ENCODE data around the gene MIA.
"Not testable (repeated sequence)": the region's sequence is repeated elsewhere in the genome, so short reads cannot be mapped to it uniquely, and the experiment has no call there.

MIA gene

DNA sequence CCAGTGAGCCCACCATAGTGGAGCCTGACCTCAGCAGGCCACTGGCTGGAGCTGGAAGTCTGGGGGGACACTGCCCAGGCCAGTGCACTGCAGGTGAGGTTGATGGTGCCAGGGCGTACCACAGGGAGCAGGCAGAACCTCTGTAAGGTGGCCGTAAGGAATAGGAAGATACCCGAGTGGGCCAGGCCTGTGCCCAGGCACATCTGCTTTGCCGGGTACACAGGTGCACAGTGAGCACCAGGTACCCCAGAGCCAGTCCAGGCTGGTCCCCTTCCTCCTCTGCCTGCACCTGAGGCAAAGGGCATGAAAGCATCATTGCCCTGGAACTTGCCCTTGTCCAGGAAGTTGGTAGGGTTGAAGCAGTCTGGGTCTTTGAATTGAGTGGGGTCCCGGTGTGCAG is 33.2 kb downstream of the MIA start:
- Histone ChIP-seq H3K4me1 (ENCODE audit: low read depth, poor library complexity, severe bottlenecking) (peaks cover 14% of the 10 kb centered on the region), H2AFZ (ENCODE audit: low read depth) (no peak overlapping the region), H3K27me3 (ENCODE audit: insufficient read depth, low read depth) (no peaks in the 10 kb centered on the region), H3K4me2 (no peak overlapping the region), H3K79me2 (ENCODE audit: insufficient read depth, low read depth) (0 out of 2 replicates have a peak, but pooled peaks cover under 1% of the 10 kb centered on the region), H3K27ac (no peak overlapping the region), H4K20me1 (ENCODE audit: insufficient read depth) (0 out of 2 replicates have a peak, but pooled peaks cover 6% of the 10 kb centered on the region), H3K9ac (no peak overlapping the region), H3K4me3 (IDR thresholded peaks at IDR 0.05; ENCODE audit: insufficient read depth, low read depth, low read length) (no peak overlapping the region), H3K36me3 (ENCODE audit: insufficient read depth) (no peaks in the 10 kb centered on the region)
- TF ChIP-seq CTCF (conservative IDR thresholded peaks at IDR 0.05; ENCODE audit: low read depth, low read length): no peak

- Histone ChIP-seq H3K4me1 (ENCODE audit: low read depth, poor library complexity, severe bottlenecking) (peaks cover 6% of the 10 kb centered on the region), H3K9ac (no peak overlapping the region), H3K27ac (no peak overlapping the region), H3K36me3 (ENCODE audit: insufficient read depth) (no peaks in the 10 kb centered on the region), H4K20me1 (ENCODE audit: insufficient read depth) (0 out of 2 replicates have a peak, but pooled peaks cover 6% of the 10 kb centered on the region), H3K4me2 (no peak overlapping the region), H3K79me2 (ENCODE audit: insufficient read depth, low read depth) (no peaks in the 10 kb centered on the region), H3K4me3 (IDR thresholded peaks at IDR 0.05; ENCODE audit: insufficient read depth, low read depth, low read length) (no peak overlapping the region), H2AFZ (ENCODE audit: low read depth) (no peak overlapping the region), H3K27me3 (ENCODE audit: insufficient read depth, low read depth) (no peaks in the 10 kb centered on the region)
- TF ChIP-seq CTCF (conservative IDR thresholded peaks at IDR 0.05; ENCODE audit: low read depth, low read length): no peak
Observed at GRCh38 chr19:40809358-40810086, 34.2 kb downstream of the MIA start.

DNA sequence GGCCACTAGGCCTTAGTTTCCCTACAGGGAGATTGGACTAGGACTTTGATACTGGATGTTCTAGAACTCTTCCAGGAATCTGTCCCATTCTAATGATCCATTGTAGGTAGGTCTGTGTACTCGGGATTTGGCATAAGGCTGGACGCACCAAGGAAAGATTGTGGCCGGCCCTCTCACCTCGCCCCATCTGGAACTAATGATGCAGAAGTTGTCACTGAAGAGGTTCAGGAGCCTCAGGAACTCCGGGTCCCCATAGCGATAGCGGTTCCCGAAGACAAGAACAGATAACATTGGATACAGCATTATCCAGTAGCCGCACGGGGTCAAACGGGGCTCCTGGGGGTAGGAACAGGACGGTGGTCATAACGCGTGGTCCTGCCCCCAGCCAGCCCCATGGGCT is 34.8 kb downstream of the MIA start:
- no peak overlapping the region for H3K4me3 ChIP-seq (IDR thresholded peaks at IDR 0.05; ENCODE audit: insufficient read depth, low read depth, low read length)
- H3K79me2 ChIP-seq (ENCODE audit: insufficient read depth, low read depth): no peaks in the 10 kb centered on the region

DNA sequence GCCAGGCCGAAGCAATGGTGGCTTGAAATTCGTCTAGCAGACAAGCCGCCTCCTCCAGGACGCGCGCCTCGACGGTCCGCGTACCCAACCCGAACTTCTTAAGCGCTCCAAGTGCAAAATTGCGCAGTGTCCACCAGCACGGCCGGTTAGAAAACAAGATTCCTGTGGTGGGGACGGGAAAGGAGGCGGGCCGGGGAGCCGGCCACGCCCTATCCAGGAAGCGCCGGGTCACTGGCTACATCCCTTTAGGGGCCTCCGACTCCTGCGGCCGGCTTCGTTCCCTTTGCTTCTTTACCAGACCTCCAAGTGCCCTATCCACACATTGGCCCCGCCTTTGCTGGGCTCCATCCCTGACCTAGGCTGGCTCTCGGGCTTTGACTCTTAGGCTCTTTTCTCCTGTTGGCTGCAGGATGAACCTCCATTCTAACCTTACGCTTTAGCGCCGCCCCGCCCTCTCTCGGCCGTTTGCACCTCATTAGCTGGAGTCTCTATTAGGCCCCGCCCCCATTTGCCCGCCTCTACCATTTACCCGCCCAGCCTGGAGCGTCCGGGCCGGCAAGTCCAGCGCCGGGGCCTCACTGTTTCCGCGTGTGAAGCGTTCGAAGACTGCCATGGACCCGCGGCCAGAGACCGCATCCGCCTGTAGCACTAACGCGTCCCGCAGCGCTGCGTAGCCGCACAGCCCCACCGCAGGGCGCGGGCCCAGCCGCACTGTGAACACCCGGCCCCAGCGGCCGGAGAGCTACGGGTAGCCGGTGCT is 35.5 kb downstream of the MIA start:
- not testable (repeated sequence) for H3K4me3 ChIP-seq (IDR thresholded peaks at IDR 0.05; ENCODE audit: insufficient read depth, low read depth, low read length); H3K36me3 ChIP-seq (ENCODE audit: insufficient read depth); H3K27ac ChIP-seq; H4K20me1 ChIP-seq (ENCODE audit: insufficient read depth); H3K4me1 ChIP-seq (ENCODE audit: low read depth, poor library complexity, severe bottlenecking); H3K79me2 ChIP-seq (ENCODE audit: insufficient read depth, low read depth); H3K27me3 ChIP-seq (ENCODE audit: insufficient read depth, low read depth)
- peak overlapping the region; percentile 71 for H2AFZ ChIP-seq (ENCODE audit: low read depth)
- H3K4me2 ChIP-seq: peak overlapping the region; percentile 53; the same call in 1 of the 2 replicates
- H3K9ac ChIP-seq: peak overlapping the region; percentile 22; the same call in 1 of the 2 replicates

More for the DNA sequence above, 34.8 kb downstream of the MIA start:
- peaks cover 3% of the 10 kb centered on the region; the same call in 1 of the 2 replicates for H3K27me3 ChIP-seq (ENCODE audit: insufficient read depth, low read depth)
- H3K27ac ChIP-seq: no peak overlapping the region
- no peak overlapping the region for H3K9ac ChIP-seq
- H3K4me2 ChIP-seq: no peak overlapping the region; the same call in 1 of the 2 replicates
- no peaks in the 10 kb centered on the region for H3K36me3 ChIP-seq (ENCODE audit: insufficient read depth)
- H3K4me1 ChIP-seq (ENCODE audit: low read depth, poor library complexity, severe bottlenecking): peaks cover 6% of the 10 kb centered on the region
- 0 out of 2 replicates have a peak, but pooled peaks cover 3% of the 10 kb centered on the region for H4K20me1 ChIP-seq (ENCODE audit: insufficient read depth)
- no peak for TF ChIP-seq CTCF (conservative IDR thresholded peaks at IDR 0.05; ENCODE audit: low read depth, low read length)
- no peak overlapping the region for H2AFZ ChIP-seq (ENCODE audit: low read depth)

Data from KMS-11 (cell line).